ENCODE data around the gene RCBTB1.
"Not testable (repeated sequence)": the region's sequence is repeated elsewhere in the genome, so short reads cannot be mapped to it uniquely, and the experiment has no call there.

RCBTB1 gene

DNA sequence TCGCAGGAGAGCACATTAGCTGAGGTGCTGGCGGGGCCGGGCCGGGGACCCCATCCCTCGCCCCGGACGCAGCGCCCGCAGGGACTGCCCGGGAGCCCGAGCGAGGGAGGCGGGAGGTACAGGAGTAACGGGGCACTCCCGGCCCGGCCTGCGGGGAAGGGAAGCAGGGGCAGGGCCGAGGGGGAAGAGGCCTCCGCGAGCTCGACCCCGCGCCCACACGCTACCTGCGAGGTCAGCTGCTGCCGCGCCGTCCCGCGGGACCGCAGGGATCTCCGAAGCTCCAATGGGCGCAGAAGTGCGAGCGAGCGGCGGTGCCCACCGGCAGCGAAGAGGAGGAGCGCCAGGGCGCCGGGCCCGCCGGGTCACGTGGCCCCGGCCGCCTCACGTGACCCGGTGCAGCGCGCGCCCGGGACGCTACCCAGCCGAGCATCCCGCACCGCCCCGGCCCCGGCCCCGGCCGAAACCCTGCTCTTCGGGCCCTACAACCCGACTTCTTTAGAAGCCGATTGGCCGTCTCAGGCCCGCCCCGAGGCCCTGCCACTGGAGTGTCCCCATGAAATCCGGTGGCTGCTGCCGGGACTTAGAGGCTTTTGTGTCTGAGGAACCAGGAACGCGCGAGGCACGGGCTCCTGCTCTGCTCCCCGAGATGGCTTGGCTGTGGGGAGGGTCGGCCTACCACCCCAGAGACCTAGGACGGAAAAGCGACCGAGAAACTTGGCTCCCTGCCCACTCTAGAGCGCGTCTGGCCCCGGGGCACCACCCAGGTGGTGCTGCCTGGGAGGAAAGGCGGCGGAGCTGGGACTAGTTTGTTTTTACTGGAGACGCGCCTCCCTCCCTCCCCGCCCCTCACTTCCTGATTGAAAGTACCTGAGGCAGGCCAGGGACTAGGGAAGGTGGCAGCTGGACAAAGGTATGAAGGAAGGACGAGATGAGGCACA lies at the start of gene RCBTB1:
Gene RCBTB1, minus strand, starts transcription at position 339 of the 938 bp plus-strand sequence. CDS start 18,279 bp downstream, outside the sequence.
- peak; percentile 72 for DNase-seq (ENCODE audit: low spot score)

DNA sequence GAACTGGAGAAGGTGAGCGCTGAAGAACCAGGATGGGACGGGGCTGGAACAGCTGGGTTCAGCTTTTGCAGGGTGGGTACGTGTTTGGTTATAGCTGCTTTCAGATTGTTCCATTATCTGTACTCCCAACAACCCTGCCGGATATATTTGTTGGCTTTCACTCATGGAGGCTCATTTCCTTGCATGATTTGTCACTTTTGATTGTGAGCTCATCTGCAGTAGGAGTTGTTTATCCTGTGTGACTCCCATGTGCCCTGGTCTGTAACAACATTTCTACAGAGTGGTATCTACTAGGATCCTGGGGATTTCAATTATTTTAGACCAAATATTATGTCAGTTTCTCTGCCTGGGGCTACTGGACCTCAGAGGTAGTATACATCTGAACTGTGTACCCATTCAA lies 48.4 kb upstream of the RCBTB1 start:
- DNase-seq (ENCODE audit: low spot score), result no peak

DNA sequence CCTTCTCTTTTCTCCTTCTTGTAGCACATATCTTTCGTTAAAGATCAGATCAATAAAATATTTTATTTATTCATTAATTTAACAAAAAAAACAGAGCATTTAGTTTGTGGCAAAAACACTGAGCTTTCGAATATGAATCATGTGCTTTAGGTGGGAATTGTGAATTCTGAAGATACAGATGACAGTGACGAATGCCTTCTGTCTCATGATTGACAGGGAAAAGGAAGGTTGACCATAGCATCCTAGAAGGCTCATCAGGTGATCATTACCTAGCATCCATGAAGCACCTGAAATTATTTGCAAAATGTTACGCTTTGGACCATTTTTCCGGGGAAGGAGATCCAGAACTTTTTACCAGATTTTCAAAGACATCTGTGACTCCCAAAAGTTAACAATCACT lies 46.8 kb upstream of the RCBTB1 start:
- DNase-seq (ENCODE audit: low spot score), result no peak

DNA sequence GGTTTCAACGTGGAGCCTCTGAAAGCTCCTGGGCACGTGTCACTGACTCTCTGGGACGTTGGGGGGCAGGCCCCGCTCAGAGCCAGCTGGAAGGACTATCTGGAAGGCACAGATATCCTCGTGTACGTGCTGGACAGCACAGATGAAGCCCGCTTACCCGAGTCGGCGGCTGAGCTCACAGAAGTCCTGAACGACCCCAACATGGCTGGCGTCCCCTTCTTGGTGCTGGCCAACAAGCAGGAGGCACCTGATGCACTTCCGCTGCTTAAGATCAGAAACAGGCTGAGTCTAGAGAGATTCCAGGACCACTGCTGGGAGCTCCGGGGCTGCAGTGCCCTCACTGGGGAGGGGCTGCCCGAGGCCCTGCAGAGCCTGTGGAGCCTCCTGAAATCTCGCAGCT lies 45.2 kb upstream of the RCBTB1 start:
- no peak for DNase-seq (ENCODE audit: low spot score)

DNA sequence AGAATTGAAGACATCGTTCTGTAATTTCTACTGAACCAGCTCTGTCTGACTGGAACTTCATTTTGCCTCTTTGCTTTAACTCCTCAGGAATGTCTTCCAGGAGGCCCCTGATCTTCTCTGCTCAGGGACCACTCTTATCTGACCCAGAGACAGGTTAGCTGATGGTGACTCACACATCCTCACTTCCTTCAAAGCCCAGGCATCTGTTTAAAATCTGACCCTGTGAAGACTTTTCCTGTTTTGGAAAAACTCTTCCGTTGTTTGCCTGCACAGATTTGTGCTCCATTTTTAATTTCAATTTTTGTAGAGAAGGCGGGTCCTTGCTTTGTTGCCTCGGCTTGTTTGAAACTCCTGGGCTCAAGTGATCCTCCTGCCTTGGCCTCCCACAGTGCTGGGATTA lies 44.6 kb upstream of the RCBTB1 start:
- DNase-seq (ENCODE audit: low spot score), result no peak

DNA sequence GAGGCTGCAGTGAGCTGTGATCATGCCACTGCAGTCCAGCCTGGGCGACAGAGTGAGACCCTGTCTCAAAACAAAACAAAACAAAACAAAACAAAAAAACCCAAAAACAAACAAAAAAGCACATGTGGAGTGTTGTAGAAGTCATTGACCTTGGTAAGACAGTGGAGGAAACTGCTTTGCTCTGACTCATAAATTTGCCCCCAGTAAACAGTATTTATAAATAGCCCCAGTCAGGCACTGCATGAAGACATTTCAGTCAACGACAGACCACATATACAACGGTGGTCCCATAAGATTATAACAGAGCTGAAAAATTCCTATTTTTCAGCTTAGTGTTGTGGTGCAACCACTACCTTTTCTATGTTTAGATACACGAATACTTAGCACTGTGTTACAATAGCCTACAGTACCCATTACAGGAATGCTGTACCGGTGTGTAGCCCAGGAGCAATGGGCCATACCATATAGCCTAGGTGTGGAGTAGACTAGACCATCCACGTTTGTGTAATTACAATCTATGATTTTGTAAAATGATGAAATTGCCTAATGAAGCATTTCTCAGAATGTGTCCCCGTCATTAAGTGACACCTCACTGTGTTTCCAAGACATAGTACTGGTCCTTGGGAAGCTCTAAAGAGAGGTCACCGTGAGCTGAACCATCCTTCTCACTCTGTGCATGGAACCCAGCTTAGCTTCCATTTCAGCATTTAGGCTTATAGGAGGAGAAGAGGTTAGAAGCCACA lies 44.0 kb upstream of the RCBTB1 start:
- no peak for DNase-seq (ENCODE audit: low spot score)

DNA sequence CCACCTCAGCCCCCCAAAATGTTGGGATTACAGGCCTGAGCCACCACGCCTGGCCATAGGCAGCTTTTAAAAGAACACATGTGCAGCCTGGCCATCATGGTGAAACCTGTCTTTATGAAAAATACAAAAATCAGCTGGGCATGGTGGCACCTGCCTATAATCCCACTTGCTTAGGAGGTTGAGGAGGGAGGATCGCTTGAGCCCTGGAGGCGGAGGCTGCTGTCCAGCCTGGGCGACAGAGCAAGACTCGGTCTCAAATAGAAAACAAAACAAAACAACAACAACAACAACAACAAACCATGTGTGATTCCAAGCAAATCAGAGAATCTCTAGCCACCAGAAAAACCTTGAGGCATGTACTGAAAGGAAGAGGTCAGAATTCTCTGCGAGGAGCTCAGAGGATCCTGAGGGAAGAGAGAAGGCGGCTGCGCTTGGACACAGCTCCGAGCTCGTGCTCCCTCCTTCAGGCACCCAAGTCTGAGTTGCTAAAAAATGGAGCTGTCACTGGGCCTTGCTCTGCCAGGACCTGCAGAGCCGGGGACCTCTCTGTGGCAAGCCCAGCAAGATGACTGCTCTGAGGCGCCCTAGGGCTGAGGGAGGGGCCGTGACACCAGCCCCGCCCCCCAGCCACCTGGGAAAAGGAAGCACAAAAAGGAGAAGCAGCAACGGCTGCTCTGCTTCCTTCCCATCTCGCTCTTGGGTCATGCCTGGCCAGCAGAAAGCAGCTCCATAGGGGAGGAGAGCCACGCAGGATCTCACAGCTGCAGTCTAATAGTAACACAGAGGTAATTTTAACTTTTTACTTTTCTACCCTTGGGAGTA lies 42.7 kb upstream of the RCBTB1 start, which contains the start of gene ARL11:
Gene ARL11, plus strand, starts transcription at position 677 of the 822 bp plus-strand sequence. CDS start 1,941 bp downstream, outside the sequence.
- DNase-seq (ENCODE audit: low spot score), result peak; percentile 67

DNA sequence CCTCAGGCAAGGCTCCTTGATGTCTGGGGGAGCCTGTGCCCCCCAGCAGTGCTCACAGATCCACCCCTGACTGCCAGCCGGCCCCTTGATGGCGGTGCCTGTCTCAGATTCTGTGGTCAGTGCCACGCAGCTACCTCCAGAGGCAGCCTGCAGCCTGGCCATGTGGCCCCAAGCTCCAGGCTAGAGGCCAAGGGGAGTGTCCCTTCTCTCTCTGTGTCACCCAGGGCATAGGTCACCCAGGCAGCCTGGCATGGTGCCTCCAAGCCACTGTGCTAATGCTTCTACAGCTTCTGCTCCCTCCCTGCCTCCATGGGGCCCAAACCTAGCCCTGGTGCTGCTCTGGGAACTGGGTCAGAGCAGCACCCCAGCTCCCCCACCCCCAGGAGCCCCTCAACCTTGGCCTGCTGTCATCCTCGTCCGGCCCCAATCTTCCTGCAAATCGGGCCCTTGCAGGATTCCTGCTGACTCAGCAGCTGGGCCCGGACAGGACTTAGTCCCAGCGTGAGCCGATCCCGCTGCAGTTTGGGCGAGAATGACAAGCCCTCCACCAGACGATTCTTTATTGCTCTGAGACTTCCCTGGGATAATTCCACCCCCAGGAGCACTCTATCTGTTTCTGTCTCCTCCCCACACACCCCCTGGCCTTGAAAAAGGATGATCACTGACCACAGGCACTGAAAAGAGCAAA lies 40.2 kb upstream of the RCBTB1 start:
- DNase-seq (ENCODE audit: low spot score), result no peak

DNA sequence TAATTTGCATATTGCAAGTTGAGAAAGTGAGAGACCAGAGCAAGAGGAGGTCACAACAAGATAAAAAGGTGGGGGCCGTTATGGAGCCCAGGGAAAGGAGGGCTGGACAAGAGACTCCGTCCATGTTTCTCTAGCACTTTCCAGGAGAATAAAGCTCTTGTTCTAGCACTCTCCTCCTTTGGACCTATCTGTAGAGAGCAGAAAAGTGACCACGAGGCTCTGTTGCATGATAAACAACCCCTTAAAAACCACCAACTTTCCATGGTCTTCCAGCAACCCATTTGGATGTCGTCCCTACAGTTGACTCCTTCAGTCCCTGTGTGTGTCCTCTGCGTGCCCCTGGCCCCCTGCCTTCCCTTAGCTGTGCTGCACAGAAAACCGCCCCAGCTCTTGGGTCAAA lies 38.9 kb upstream of the RCBTB1 start:
- DNase-seq (ENCODE audit: low spot score), result no peak

DNA sequence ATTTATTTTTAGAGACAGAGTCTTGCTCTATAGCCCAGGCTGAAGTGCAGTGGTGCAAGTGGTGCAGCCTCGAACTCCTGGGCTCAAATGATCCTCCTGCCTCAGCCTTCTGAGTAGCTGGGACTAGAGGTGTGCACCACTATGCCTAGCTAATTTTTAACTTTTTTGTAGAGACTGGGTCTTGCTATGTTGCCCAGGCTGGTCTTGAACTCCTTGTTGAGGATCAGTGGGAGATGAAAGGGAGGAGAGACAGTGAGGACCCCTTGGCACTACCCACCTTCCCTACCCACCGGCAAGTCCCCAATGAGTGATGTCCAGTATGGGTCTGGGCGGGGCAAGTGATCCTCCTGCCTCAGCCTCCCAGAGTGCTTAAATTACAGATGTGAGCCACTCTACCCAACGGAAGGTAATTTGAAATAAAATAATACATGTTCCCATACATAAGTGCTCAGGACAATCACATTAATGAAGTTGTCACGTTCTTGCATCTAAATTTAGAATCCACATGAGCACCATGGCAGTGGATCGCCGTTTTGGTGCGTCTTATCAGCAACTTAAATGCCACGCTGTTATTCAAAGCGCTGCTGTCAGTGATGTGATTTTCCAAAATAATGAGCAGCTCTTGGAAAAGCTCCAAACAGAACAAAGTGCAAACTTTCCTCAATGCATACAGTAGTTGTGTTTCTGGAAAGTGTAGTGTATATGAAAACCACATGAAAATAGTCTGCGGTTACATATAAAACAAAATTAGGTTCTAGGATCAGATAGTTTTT lies 37.0 kb upstream of the RCBTB1 start:
- DNase-seq (ENCODE audit: low spot score), result no peak

DNA sequence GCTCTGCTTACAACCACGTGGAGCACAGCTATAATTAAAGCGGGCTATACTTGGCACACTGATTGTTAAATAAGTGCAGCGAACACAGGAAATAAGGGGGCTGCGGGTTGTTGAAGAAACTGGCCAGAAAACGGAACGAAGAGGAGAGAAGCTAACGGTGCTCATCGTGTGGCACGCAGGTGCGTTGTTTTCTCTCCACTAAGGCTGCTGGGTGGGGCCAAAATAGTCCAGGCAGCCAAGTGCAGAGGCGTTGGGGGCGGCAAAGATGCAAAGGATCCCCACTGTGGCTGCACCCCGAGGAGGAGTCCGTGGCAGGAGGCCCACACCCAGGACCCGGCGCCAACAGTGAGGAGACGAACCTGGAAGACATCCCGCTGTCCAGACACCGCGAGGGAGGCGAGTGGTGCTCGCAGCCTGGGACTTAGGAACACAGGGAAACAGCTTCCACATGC lies 34.8 kb upstream of the RCBTB1 start:
- DNase-seq (ENCODE audit: low spot score), result peak; percentile 22

DNA sequence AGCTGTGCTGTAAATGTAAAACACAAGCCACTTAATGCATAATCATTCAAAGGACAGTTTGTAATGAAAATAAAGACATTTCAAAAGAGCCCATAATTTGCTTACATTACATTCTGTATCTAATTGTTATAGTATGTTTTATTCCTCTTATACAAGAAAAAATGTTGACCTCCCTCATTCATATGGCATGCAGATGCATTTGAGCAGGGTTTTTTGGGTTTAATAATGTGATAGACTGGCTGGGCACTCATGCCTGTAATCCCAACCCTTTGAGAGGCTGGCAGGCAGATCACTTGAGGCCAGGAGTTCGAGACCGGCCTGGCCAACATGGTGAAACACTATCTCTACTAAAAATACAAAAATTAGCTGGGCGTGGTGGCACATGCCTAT lies 31.3 kb upstream of the RCBTB1 start:
- DNase-seq (ENCODE audit: low spot score), result no peak

DNA sequence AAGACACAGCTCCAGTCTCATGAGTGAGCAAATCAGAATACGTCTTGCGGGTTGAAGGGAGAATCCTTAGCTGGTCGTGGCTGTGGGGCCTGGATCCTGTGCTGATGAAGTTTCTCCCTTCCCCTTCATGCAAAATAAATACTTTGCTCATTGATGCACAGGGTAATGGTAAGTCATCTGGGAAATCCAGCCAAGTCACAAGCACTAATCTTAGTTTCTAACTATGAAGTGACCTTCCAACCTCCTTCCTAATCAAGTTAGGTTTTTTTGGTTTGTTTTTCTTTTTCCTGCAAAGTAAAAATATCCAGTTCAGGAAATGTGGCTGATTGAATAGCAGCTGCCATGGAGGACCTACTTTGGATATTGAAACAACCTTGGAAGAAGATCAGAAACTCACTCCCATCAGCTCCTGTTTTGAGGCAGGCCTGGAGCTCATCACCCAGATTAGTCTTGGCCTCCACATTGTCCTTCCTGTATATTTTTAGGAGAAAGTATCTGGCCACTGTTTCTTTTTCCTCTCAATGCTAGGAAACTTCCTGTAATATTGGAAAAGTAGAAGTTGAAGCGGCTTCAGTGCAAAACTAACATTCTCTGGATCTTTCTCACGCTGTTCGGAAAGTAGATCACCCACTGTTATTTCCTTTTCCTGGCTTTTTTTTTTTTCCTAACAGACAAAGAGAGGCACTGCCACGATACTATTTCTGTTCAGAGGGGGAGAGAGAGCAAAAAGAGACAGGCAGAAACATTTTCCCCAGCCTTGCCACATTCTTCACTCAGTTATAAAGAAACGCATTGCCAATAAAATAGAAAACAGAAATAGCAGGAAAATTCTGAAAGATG lies 30.7 kb upstream of the RCBTB1 start:
- no peak for DNase-seq (ENCODE audit: low spot score)

DNA sequence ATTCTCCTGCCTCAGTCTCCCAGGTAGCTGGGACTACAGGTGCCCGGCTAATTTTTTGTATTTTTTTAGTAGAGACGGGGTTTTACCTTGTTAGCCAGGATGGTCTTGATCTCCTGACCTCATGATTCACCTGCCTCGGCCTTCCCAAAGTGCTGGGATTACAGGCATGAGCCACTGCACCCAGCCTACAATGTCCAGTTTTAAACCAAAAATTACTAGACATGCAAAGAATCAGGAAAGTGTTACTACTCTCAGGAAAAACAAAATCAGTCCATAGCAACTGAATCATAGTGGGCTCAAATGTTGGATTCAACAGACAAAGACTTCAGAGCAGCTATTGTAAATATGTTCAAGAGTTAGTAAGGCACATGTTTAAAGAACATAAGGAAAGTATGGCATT lies 26.7 kb upstream of the RCBTB1 start:
- not testable (repeated sequence) for DNase-seq (ENCODE audit: low spot score)

DNA sequence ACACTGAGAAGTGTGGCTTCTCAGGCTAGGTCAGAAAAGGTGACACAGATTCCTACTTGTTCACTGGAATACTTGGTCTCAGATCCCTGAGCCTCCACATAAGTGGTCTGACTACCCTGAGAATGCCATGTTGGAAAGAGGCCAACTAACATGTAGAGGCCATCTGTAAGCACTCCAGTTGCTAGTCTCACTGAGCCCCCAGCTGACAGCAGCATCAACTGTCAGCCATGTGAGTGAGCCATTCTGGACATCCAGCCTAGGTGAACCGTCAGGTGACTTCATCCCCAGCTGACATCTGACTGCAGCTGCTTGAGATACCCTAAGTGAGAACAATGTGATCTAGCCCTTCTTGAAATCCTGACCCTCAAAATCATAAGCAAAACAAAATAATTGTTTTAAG lies 24.8 kb upstream of the RCBTB1 start:
- DNase-seq (ENCODE audit: low spot score), result no peak

DNA sequence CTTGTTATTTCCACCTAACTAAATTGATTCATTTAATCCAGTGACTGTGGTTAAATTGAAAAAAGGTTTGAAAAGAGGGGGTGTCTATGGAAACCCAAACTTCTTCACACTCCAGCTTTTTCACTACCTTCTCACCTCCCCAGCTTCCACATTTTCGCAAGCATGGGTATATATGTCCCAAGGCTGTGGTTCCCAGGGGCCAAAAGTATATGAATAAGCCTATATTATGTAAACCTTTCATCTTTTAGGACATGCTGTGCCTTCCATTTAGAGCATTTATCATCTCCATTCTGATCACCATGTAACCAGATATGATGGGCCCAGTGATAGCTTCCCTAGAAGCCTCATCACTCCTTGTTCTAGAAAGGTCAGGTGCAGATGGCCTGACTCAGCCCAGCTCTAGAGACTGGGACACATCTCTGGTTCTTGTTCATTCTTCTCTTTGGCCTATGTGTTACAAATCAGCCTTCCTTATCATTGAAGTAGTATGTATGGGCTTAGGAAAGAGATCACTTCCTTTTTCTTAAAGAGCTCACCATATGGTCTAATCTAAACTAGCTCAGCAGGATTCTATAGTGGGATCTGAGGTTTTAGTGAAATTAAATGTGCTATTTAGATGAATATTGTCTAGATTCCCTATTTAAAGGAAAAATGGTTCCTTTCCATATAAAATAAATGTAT lies 23.4 kb upstream of the RCBTB1 start:
- DNase-seq (ENCODE audit: low spot score), result no peak

DNA sequence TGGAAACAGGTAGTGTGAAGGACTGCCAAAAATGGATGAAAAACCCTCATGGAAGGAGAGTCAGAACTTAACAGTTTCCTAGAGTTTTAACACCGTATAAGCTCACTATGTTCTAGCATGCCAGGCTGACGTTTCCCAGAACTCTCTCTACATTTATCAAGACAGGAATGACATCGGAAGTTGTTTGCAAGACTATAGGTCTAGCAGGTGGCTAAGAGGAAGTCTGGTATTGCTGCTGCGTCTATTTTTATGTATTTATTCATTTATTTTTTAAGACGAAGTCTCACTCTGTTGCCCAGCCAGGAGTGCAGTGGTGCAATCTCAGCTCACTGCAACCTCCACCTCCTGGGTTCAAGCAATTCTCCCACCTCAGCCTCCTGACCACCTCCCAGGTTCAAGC lies 22.4 kb upstream of the RCBTB1 start:
- DNase-seq (ENCODE audit: low spot score), result no peak

DNA sequence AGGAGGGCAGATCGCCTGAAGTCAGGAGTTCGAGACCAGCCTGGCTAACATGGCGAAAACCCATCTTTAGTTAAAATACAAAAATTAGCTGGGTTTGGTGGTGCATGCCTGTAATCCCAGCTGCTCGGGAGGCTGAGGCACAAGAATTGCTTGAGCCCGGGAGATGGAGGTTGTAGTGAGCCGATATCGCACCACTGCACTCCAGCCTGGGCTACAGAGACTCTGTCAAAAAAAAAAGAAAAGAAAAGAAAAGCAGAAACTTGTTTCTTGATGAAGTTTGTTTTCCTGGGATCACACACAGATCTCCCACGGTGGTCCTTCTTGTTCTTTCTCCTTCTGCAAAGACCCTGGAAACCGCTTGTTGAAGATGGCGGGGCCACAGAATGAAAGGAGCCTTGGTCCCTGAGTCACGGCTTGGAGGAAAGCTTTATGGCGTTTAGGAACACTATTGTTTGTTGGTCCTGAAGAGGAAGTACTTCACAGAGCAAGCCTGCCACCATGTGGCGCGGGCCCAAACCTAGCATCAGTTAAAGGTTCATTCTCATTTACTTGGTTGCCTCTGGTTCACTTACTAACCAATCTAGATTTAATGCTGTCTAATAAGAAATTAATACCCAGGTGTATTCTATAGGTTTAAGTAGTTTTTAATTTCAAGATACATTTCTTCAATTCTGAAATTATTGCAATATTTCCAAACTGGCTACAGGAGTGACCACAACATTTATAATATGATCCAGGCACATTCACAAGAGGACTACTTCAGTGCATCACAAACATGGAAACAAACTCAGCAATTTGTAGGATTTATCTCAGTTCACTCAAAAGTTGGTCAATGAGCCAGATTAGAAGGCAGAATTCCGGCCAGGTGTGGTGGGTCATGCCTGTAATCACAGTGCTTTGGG lies 21.6 kb upstream of the RCBTB1 start:
- DNase-seq (ENCODE audit: low spot score), result peak; percentile 97

Data from Ammon's horn (tissue), 1 donor.